HEK293 (cell line): Measurements from ENCODE around the gene CAPNS1.

Experiments
- CTCF ChIA-PET: fragments of 350-600 bp; formaldehyde crosslinking; extraction: SDS; loops from one replicate; lab custom pipeline; 2021; ENCODE audit warnings: antibody characterized with exemption; lab: Yijun Ruan, JAX
- POLR2A ChIA-PET: fragments of 300-600 bp; formaldehyde crosslinking; extraction: SDS; loops from one replicate; lab custom pipeline; 2020; ENCODE audit warnings: antibody characterized with exemption, inconsistent platforms; lab: Yijun Ruan, JAX
- H3K27ac ChIP-seq: fragments of 200-500 bp; sonication (Bioruptor generic); 2 replicates; pipeline ENCODE4 v1.5.1; 2014; ENCODE audit warnings: low read depth, low read length, control low read depth, inconsistent platforms; ENCODE audit errors: extremely low read depth
- H3K36me3 ChIP-seq, 2 experiments: fragments of 200-500 bp in 1 of 2; sonication (Bioruptor generic) in 1 of 2; 1 replicate in 1 of 2; 2 replicates in 1 of 2; pipeline ENCODE4 v1.5.1; 2014 to 2017; ENCODE audit warnings: inconsistent platforms in 2 of 2, low read length in 2 of 2; ENCODE audit not compliant: control insufficient read depth in 2 of 2, insufficient read depth in 1 of 2
- H3K4me1 ChIP-seq: fragments of 200-500 bp; sonication (Bioruptor generic); 2 replicates; pipeline ENCODE4 v1.5.1; 2014; ENCODE audit warnings: mild to moderate bottlenecking, low read length, inconsistent platforms; ENCODE audit not compliant: control insufficient read depth, insufficient read depth
- H3K4me3 ChIP-seq: 2 replicates; pipeline ENCODE4 v1.5.1; 2011; ENCODE audit warnings: low read depth, mild to moderate bottlenecking, control low read depth, low read length, moderate library complexity
- H3K9me3 ChIP-seq: fragments of 200-500 bp; sonication (Bioruptor generic); 2 replicates; pipeline ENCODE4 v1.5.1; 2014; ENCODE audit warnings: low read depth, low read length, inconsistent platforms; ENCODE audit not compliant: control insufficient read depth, insufficient read depth
- IKZF3 ChIP-seq: fragments of 450-650 bp; IDR thresholded peaks from 2 replicates; pipeline ENCODE4 v1.5.0; 2018; ENCODE audit warnings: missing biosample characterization, mild to moderate bottlenecking, missing genetic modification characterization, moderate library complexity
- ZBTB20 ChIP-seq: fragments of 450-650 bp; formaldehyde crosslinking; IDR thresholded peaks from 2 replicates; pipeline ENCODE4 v1.5.1; 2016; ENCODE audit warnings: missing biosample characterization, missing genetic modification characterization
- ZNF146 ChIP-seq: fragments of 450-650 bp; formaldehyde crosslinking; IDR thresholded peaks from 2 replicates; pipeline ENCODE4 v1.5.1; 2016; ENCODE audit warnings: missing biosample characterization, missing genetic modification characterization
- ZNF211 ChIP-seq: fragments of 450-650 bp; formaldehyde crosslinking; IDR thresholded peaks from 2 replicates; pipeline ENCODE4 v1.5.1; 2016; ENCODE audit warnings: low read depth, missing biosample characterization, missing genetic modification characterization
- ZNF221 ChIP-seq: fragments of 450-650 bp; formaldehyde crosslinking; IDR thresholded peaks from 2 replicates; pipeline ENCODE4 v1.5.1; 2017; ENCODE audit warnings: missing biosample characterization, missing genetic modification characterization, borderline replicate concordance
- ZNF223 ChIP-seq: fragments of 450-650 bp; formaldehyde crosslinking; IDR thresholded peaks from 2 replicates; pipeline ENCODE4 v1.5.1; 2016; ENCODE audit warnings: missing biosample characterization, missing genetic modification characterization
- ZNF248 ChIP-seq: fragments of 450-650 bp; formaldehyde crosslinking; IDR thresholded peaks from 2 replicates; pipeline ENCODE4 v1.5.1; 2017; ENCODE audit warnings: missing biosample characterization, missing genetic modification characterization
- ZNF48 ChIP-seq: fragments of 450-650 bp; formaldehyde crosslinking; IDR thresholded peaks from 2 replicates; pipeline ENCODE4 v1.5.1; 2016; ENCODE audit warnings: missing biosample characterization, missing genetic modification characterization
- ZNF548 ChIP-seq: fragments of 450-650 bp; formaldehyde crosslinking; IDR thresholded peaks from 2 replicates; pipeline ENCODE4 v1.5.1; 2016; ENCODE audit warnings: missing biosample characterization, missing genetic modification characterization
- ZNF76 ChIP-seq: fragments of 450-650 bp; formaldehyde crosslinking; IDR thresholded peaks from 2 replicates; pipeline ENCODE4; 2016; ENCODE audit warnings: low read depth, missing biosample characterization, missing genetic modification characterization, borderline replicate concordance

Gene CAPNS1

GRCh38 chr19:36196249-36196648 is 56.4 kb downstream of the CAPNS1 start (continued):
- TF ChIP-seq ZNF221 (tag by site-specific recombination) (no peak), IKZF3 (no peak), ZNF248 (no peak)

- POLR2A ChIA-PET = interaction anchor here (1.2 kb wide), 1 partner anchor 16 kb away, joined by 3 read pairs; the partner anchor contains the start of genes ZNF146 and ZNF565
- Histone ChIP-seq H3K27ac (no peak overlapping the region), H3K4me3 (no peak overlapping the region), H3K36me3 (peaks cover 12 to 33% of the 10 kb centered on the region in 2 experiments; a peak in 2 of 3 replicates), H3K9me3 (no peaks in the 10 kb centered on the region), H3K4me1 (no peaks in the 10 kb centered on the region)
- CTCF ChIA-PET = no interaction called here
- TF ChIP-seq ZNF211 (no peak), ZNF221 (tag by site-specific recombination) (no peak), ZNF76 (tag by site-specific recombination) (no peak), ZBTB20 (tag by site-specific recombination) (no peak), ZNF48 (no peak), ZNF548 (tag by site-specific recombination) (no peak), ZNF146 (tag by site-specific recombination) (0 out of 2 replicates have a peak, but pooled peaks have one; percentile 18), ZNF223 (tag by site-specific recombination) (no peak)
These were observed 58.3 kb downstream of the CAPNS1 start for GRCh38 chr19:36198119-36198518.
